Measurements from ENCODE around the gene CCDC148. TPM values are rescaled to one million over a fixed set of nuclear protein-coding genes. Genes with fewer than 3 reads are reported as not detected.
"Not testable (repeated sequence)": the region's sequence is repeated elsewhere in the genome, so short reads cannot be mapped to it uniquely, and the experiment has no call there.

CCDC148 gene
- total and polyA plus RNA-seq, 2 donors (not counting 3 experiments of a cell fraction or from before 2014, with no cell fraction given), result 0.04 to 0.69 TPM

- no peak overlapping the region for H3K4me2 ChIP-seq (ENCODE audit: insufficient read depth, low read length)
- no peaks in the 10 kb centered on the region for H3K9me3 ChIP-seq (replicated peaks; ENCODE audit: control insufficient read depth, insufficient read depth, low read length)
- no peaks in the 10 kb centered on the region for H4K20me1 ChIP-seq (replicated peaks; ENCODE audit: control insufficient read depth, extremely low read depth, insufficient read depth, low read length)
- ChIA-PET CTCF (no interaction called here), POLR2A (no interaction called here)
- H3K4me3 ChIP-seq (replicated peaks in 1 of 3; ENCODE audit: insufficient read depth in 1 of 3, low read depth in 1 of 3, low read length in 3 of 3), result no peak overlapping the region
- H3K27ac ChIP-seq (ENCODE audit: insufficient read depth, low read depth, low read length), result no peak overlapping the region
- intact Hi-C loops (cut with micrococcal nuclease), result no loop called here
- peaks cover 0 to 3% of the 10 kb centered on the region in 2 experiments for H3K27me3 ChIP-seq (ENCODE audit: control insufficient read depth in 2 of 2, insufficient read depth in 2 of 2, low read length in 2 of 2)
- H2AFZ ChIP-seq (ENCODE audit: low read depth, low read length), result no peak overlapping the region
- BruUV-seq (replicated peaks), result no TSS peak
- H3K36me3 ChIP-seq (ENCODE audit: control insufficient read depth in 2 of 2, extremely low read depth in 1 of 2, insufficient read depth in 2 of 2, low read length in 2 of 2), result no peaks in the 10 kb centered on the region
- H3K9me1 ChIP-seq (replicated peaks; ENCODE audit: control insufficient read depth, extremely low read depth, insufficient read depth, low read length), result no peaks in the 10 kb centered on the region
- H3K4me1 ChIP-seq (ENCODE audit: control insufficient read depth, extremely low read depth, insufficient read depth, low read length), result no peaks in the 10 kb centered on the region
- no peak for FAIRE-seq
- dilution Hi-C loops (cut with MboI; ENCODE audit: extremely low pct_ligation_motif_present, low sequenced_read_pairs), result no loop called here
- TF ChIP-seq POLR2A (IDR thresholded peaks at IDR 0.05; ENCODE audit: low read depth, low read length) (no peak), EZH2 (IDR thresholded peaks at IDR 0.05; ENCODE audit: borderline replicate concordance, low read depth, low read length, severe bottlenecking) (no peak), MYC (IDR thresholded peaks at IDR 0.05; ENCODE audit: low read depth, low read length) (no peak), MAX (IDR thresholded peaks at IDR 0.05; ENCODE audit: insufficient read depth, insufficient read length) (no peak), CTCF (IDR thresholded peaks at IDR 0.05; ENCODE audit: extremely low read depth in 1 of 2, insufficient read depth in 1 of 2, low read depth in 1 of 2, low read length in 2 of 2) (no peak), POLR2AphosphoS5 (IDR thresholded peaks at IDR 0.05; ENCODE audit: insufficient read depth, low read depth, low read length) (no peak), FOS (IDR thresholded peaks at IDR 0.05; ENCODE audit: borderline replicate concordance, insufficient read depth, low read length) (no peak), GATA2 (IDR thresholded peaks at IDR 0.05; ENCODE audit: insufficient read depth, insufficient read length, low read depth, low read length) (no peak)
- no peak overlapping the region for H3K9ac ChIP-seq (replicated peaks; ENCODE audit: extremely low read depth, insufficient read depth, low read length)
- H3K79me2 ChIP-seq (ENCODE audit: control insufficient read depth, insufficient read depth, low read length), result no peaks in the 10 kb centered on the region
- DNase-seq (ENCODE audit: low read depth, low spot score), result no peak
Measured at GRCh38 chr2:158312981-158313380, 143.6 kb downstream of the CCDC148 start.

GRCh38 chr2:158310407-158310806 is 146.1 kb downstream of the CCDC148 start:
- H3K27me3 ChIP-seq (ENCODE audit: control insufficient read depth in 2 of 2, insufficient read depth in 2 of 2, low read length in 2 of 2); POLR2A ChIA-PET; CTCF ChIA-PET; H3K36me3 ChIP-seq (ENCODE audit: control insufficient read depth in 2 of 2, extremely low read depth in 1 of 2, insufficient read depth in 2 of 2, low read length in 2 of 2); DNase-seq (ENCODE audit: low read depth, low spot score); dilution Hi-C loops (cut with MboI; ENCODE audit: extremely low pct_ligation_motif_present, low sequenced_read_pairs); FAIRE-seq; intact Hi-C loops (cut with micrococcal nuclease); H3K4me3 ChIP-seq (replicated peaks in 1 of 3; ENCODE audit: insufficient read depth in 1 of 3, low read depth in 1 of 3, low read length in 3 of 3); H3K4me1 ChIP-seq (ENCODE audit: control insufficient read depth, extremely low read depth, insufficient read depth, low read length); H3K4me2 ChIP-seq (ENCODE audit: insufficient read depth, low read length); H3K27ac ChIP-seq (ENCODE audit: insufficient read depth, low read depth, low read length); H2AFZ ChIP-seq (ENCODE audit: low read depth, low read length); H4K20me1 ChIP-seq (replicated peaks; ENCODE audit: control insufficient read depth, extremely low read depth, insufficient read depth, low read length); H3K79me2 ChIP-seq (ENCODE audit: control insufficient read depth, insufficient read depth, low read length); H3K9ac ChIP-seq (replicated peaks; ENCODE audit: extremely low read depth, insufficient read depth, low read length); H3K9me3 ChIP-seq (replicated peaks; ENCODE audit: control insufficient read depth, insufficient read depth, low read length); H3K9me1 ChIP-seq (replicated peaks; ENCODE audit: control insufficient read depth, extremely low read depth, insufficient read depth, low read length); BruUV-seq (replicated peaks): not testable (repeated sequence)

Data from endothelial cell of umbilical vein (primary cell).